Skeletal muscle tissue (tissue), 4 donors: ENCODE data around the gene ICA1. TPM values are rescaled to one million over a fixed set of nuclear protein-coding genes. Genes with fewer than 3 reads are reported as not detected.

ENCODE experiments used
- H3K27ac ChIP-seq: one replicate; pipeline ENCODE4 v1.7.0; 2013; ENCODE audit warnings: mild to moderate bottlenecking, low read depth, low read length, inconsistent platforms
- H3K27me3 ChIP-seq, 3 donors: one replicate each; pipeline ENCODE4 v1.7.0; 2013; ENCODE audit warnings: low read length in 3 of 3; ENCODE audit not compliant: control insufficient read depth in 3 of 3, insufficient read depth in 3 of 3
- H3K36me3 ChIP-seq, 3 donors: one replicate each; pipeline ENCODE4 v1.7.0; 2013; ENCODE audit warnings: low read length in 3 of 3; ENCODE audit not compliant: control insufficient read depth in 3 of 3, insufficient read depth in 3 of 3
- H3K4me1 ChIP-seq, 3 donors: one replicate each; pipeline ENCODE4 v1.7.0; 2013; ENCODE audit warnings: low read length in 3 of 3, mild to moderate bottlenecking in 3 of 3; ENCODE audit not compliant: control insufficient read depth in 3 of 3, insufficient read depth in 3 of 3
- H3K4me3 ChIP-seq, 3 donors: one replicate each; pipeline ENCODE4 v1.7.0; 2013; ENCODE audit warnings: low read length in 3 of 3
- H3K9ac ChIP-seq, 3 donors: one replicate each; pipeline ENCODE4 v1.7.0; 2013; ENCODE audit warnings: low read length in 3 of 3, mild to moderate bottlenecking in 3 of 3, moderate library complexity in 2 of 3, low read depth in 1 of 3
- H3K9me3 ChIP-seq, 3 donors: one replicate each; pipeline ENCODE4 v1.7.0; 2013; ENCODE audit warnings: low read length in 3 of 3; ENCODE audit not compliant: control insufficient read depth in 3 of 3
- total RNA-seq: library from RNA; depleted of rRNA; stranded (reverse); fragments of >200 nt; gene quantifications from one replicate; pipeline ENCODE4 v1.2.3, GENCODE V29; 2014
- donor health status: Osteomylitis.

Gene ICA1
- total RNA-seq, 1 donor from 2014 or later = 8.9 TPM

- H3K36me3 ChIP-seq = peaks cover 0 to 11% (median 3%) of the 10 kb centered on the region in 3 donors
- H3K27me3 ChIP-seq = no peaks in the 10 kb centered on the region
- H3K4me1 ChIP-seq = no peaks in the 10 kb centered on the region
- H3K9me3 ChIP-seq = no peaks in the 10 kb centered on the region
- no peak overlapping the region for H3K9ac ChIP-seq
- H3K27ac ChIP-seq = no peak overlapping the region
- H3K4me3 ChIP-seq = no peak overlapping the region
Observed at GRCh38 chr7:8086239-8086638, 175.7 kb downstream of the ICA1 start.

- Histone ChIP-seq H3K36me3 (peaks cover 0 to 11% (median 3%) of the 10 kb centered on the region in 3 donors), H3K9ac (no peak overlapping the region), H3K27ac (no peak overlapping the region), H3K9me3 (no peaks in the 10 kb centered on the region), H3K4me1 (no peaks in the 10 kb centered on the region), H3K27me3 (no peaks in the 10 kb centered on the region), H3K4me3 (no peak overlapping the region)
Observed at GRCh38 chr7:8085420-8085819, 176.5 kb downstream of the ICA1 start.

GRCh38 chr7:8084836-8085235 is 177.1 kb downstream of the ICA1 start:
- no peaks in the 10 kb centered on the region for H3K27me3 ChIP-seq
- no peaks in the 10 kb centered on the region for H3K4me1 ChIP-seq
- H3K36me3 ChIP-seq = peaks cover 0 to 11% (median 3%) of the 10 kb centered on the region in 3 donors
- H3K4me3 ChIP-seq = no peak overlapping the region
- no peaks in the 10 kb centered on the region for H3K9me3 ChIP-seq
- H3K9ac ChIP-seq = no peak overlapping the region
- H3K27ac ChIP-seq = no peak overlapping the region

DNA sequence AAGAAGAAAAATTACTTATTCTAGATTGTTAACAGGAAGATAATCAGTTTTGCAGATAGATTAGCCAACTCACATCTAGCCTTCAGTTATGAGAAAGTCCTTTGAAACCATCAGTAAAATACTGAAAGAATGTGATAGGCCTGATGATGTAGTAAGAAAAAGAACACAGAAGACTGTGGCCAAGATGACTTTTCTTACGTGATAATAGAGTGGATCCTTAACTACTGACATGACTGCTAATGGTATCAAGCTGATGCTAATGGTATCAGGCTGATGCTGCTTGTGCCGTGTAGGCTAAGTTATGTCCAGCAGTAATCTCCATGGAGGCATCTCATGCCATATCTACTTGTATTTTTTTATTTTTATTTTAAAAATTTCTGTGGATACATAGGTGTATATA is 179.2 kb downstream of the ICA1 start:
- Histone ChIP-seq H3K4me1 (no peaks in the 10 kb centered on the region), H3K27ac (no peak overlapping the region), H3K27me3 (no peaks in the 10 kb centered on the region), H3K9ac (no peak overlapping the region), H3K36me3 (peaks cover 0 to 11% (median 3%) of the 10 kb centered on the region in 3 donors), H3K9me3 (no peaks in the 10 kb centered on the region), H3K4me3 (no peak overlapping the region)

GRCh38 chr7:8078418-8078817 is 183.5 kb downstream of the ICA1 start:
- Histone ChIP-seq H3K27ac (no peak overlapping the region), H3K9ac (no peak overlapping the region), H3K9me3 (no peaks in the 10 kb centered on the region), H3K27me3 (no peaks in the 10 kb centered on the region), H3K4me3 (no peak overlapping the region), H3K36me3 (no peaks in the 10 kb centered on the region), H3K4me1 (no peaks in the 10 kb centered on the region)

GRCh38 chr7:8070451-8071180 is 191.4 kb downstream of the ICA1 start:
- no peak overlapping the region for H3K9ac ChIP-seq
- no peak overlapping the region for H3K27ac ChIP-seq
- H3K9me3 ChIP-seq = no peaks in the 10 kb centered on the region
- H3K4me3 ChIP-seq = no peak overlapping the region
- no peaks in the 10 kb centered on the region for H3K27me3 ChIP-seq
- peaks cover 6 to 10% (median 7%) of the 10 kb centered on the region in 3 donors for H3K4me1 ChIP-seq
- H3K36me3 ChIP-seq = peaks cover 0 to 8% (median 4%) of the 10 kb centered on the region in 3 donors

DNA sequence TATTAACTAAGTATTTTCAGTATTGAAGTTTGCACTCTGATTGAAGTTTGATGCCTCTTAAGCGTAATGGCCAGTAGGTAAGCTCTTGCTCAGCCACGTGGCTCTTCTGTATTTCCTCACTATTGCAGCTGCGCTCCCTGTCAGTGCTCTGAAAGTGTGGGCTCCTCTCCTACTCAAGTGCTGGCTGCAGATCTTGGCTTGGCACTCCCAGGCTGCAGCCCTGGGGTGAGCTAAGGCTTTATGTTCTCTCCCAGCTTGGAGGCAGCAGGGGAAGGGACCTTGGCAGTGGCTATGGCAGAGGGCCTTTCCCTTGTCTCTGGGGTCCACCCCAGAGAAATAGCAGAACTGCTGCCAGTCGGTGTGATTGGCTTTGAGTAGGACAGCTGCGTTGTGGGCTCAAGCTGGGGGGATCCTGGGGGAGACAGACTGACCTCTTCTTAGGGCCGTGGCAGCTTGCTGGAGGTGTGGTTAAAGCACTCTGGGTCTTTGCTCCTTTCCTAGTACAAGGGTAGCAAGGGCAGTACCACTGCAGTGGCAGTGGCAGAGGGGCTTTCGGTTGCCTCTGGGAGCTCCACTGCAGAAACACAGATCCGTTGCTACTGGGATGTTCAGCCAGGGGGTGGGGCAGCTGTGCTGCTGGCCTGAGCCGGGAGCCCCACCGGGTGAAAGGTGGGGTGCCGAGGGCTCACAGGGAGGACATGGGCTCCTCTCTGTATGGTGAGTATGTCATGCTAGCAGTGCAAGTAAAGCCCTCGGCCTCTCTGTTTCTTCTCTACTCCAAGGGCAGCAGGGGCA is 192.9 kb downstream of the ICA1 start:
- Histone ChIP-seq H3K9ac (peak overlapping the region in 2 of 3 donors; percentile 4 to 10), H3K27ac (no peak overlapping the region), H3K27me3 (no peaks in the 10 kb centered on the region), H3K9me3 (no peaks in the 10 kb centered on the region), H3K4me3 (peak overlapping the region in 1 of 3 donors; percentile 9), H3K4me1 (peaks cover 6 to 10% (median 7%) of the 10 kb centered on the region in 3 donors), H3K36me3 (peaks cover 0 to 8% (median 4%) of the 10 kb centered on the region in 3 donors)

DNA sequence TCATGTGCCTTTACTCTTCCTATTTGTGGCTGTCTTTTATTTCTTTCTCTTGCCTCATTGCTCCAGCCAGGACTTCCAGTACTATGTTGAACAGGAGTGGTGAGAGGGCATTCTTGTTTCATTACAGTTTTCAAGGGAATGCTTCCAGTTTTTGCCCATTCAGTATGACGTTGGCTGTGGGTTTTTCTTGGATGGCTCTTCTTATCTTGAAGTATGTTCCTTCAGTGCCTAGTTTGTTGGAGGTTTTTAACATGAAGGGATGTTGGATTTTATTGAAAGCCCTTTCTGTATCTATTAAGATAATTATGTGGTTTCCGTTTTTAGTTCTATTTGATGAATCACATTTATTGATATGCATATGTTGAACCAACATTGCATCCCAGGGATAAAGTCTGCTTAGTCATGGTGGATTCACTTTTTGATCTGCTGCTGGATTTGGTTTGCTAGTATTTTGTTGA is 196.6 kb downstream of the ICA1 start:
- Histone ChIP-seq H3K27me3 (no peaks in the 10 kb centered on the region), H3K9ac (no peak overlapping the region), H3K4me1 (peaks cover 6 to 10% (median 7%) of the 10 kb centered on the region in 3 donors), H3K36me3 (peaks cover 0 to 8% (median 0%) of the 10 kb centered on the region in 3 donors), H3K9me3 (no peaks in the 10 kb centered on the region), H3K4me3 (no peak overlapping the region), H3K27ac (no peak overlapping the region)

- Histone ChIP-seq H3K9me3 (no peaks in the 10 kb centered on the region), H3K4me1 (peaks cover 6 to 10% (median 7%) of the 10 kb centered on the region in 3 donors), H3K4me3 (no peak overlapping the region), H3K36me3 (peaks cover 0 to 10% (median 0%) of the 10 kb centered on the region in 3 donors), H3K27me3 (no peaks in the 10 kb centered on the region), H3K27ac (no peak overlapping the region), H3K9ac (no peak overlapping the region)
Observed at GRCh38 chr7:8064828-8065227, 197.1 kb downstream of the ICA1 start.
